ENCODE results near the gene SLC39A11.

Gene SLC39A11

GRCh38 chr17:72735592-72735991 is 356.9 kb downstream of the SLC39A11 start:
- in situ Hi-C loops (cut with HindIII; ENCODE audit: low pct_ligation_motif_present, low pct_unique_long_range_greater_than_20kb, low sequenced_read_pairs), result loop anchor here (25.0 kb wide), 1 partner anchor 427 kb away; the partner anchor contains the start of gene SSTR2
- no peak for DNase-seq

- in situ Hi-C loops (cut with HindIII; ENCODE audit: low pct_ligation_motif_present, low pct_unique_long_range_greater_than_20kb, low sequenced_read_pairs), result loop anchor here (25.0 kb wide), 1 partner anchor 427 kb away; the partner anchor contains the start of gene SSTR2
- DNase-seq, result no peak
Measured at GRCh38 chr17:72735048-72735447, 357.4 kb downstream of the SLC39A11 start.

GRCh38 chr17:72734613-72735012 is 357.9 kb downstream of the SLC39A11 start:
- in situ Hi-C loops (cut with HindIII; ENCODE audit: low pct_ligation_motif_present, low pct_unique_long_range_greater_than_20kb, low sequenced_read_pairs), result loop anchor here (25.0 kb wide), 1 partner anchor 428 kb away; the partner anchor contains the start of gene SSTR2
- no peak for DNase-seq

- DNase-seq, result no peak
- in situ Hi-C loops (cut with HindIII; ENCODE audit: low pct_ligation_motif_present, low pct_unique_long_range_greater_than_20kb, low sequenced_read_pairs), result loop anchor here (25.0 kb wide), 1 partner anchor 429 kb away; the partner anchor contains the start of gene SSTR2
Measured at GRCh38 chr17:72733619-72734282, 358.7 kb downstream of the SLC39A11 start.

GRCh38 chr17:72732893-72733618 is 359.4 kb downstream of the SLC39A11 start:
- in situ Hi-C loops (cut with HindIII; ENCODE audit: low pct_ligation_motif_present, low pct_unique_long_range_greater_than_20kb, low sequenced_read_pairs), result loop anchor here (25.0 kb wide), 1 partner anchor 429 kb away; the partner anchor contains the start of gene SSTR2

GRCh38 chr17:72730077-72730476 is 362.4 kb downstream of the SLC39A11 start:
- in situ Hi-C loops (cut with HindIII; ENCODE audit: low pct_ligation_motif_present, low pct_unique_long_range_greater_than_20kb, low sequenced_read_pairs), result loop anchor here (25.0 kb wide), 1 partner anchor 432 kb away; the partner anchor contains the start of gene SSTR2
- no peak for DNase-seq

More at GRCh38 chr17:72732893-72733618, 359.4 kb downstream of the SLC39A11 start:
- no peak for DNase-seq

- in situ Hi-C loops (cut with HindIII; ENCODE audit: low pct_ligation_motif_present, low pct_unique_long_range_greater_than_20kb, low sequenced_read_pairs), result loop anchor here (25.0 kb wide), 1 partner anchor 435 kb away; the partner anchor contains the start of gene SSTR2
- peak; percentile 37 for DNase-seq
Measured at GRCh38 chr17:72726936-72727335, 365.6 kb downstream of the SLC39A11 start.

- peak; percentile 74 for DNase-seq
- in situ Hi-C loops (cut with HindIII; ENCODE audit: low pct_ligation_motif_present, low pct_unique_long_range_greater_than_20kb, low sequenced_read_pairs), result loop anchor here (25.0 kb wide), 1 partner anchor 437 kb away; the partner anchor contains the start of gene SSTR2
Measured at GRCh38 chr17:72725433-72726068, 366.9 kb downstream of the SLC39A11 start.

GRCh38 chr17:72724267-72724666 is 368.2 kb downstream of the SLC39A11 start:
- DNase-seq, result no peak
- in situ Hi-C loops (cut with HindIII; ENCODE audit: low pct_ligation_motif_present, low pct_unique_long_range_greater_than_20kb, low sequenced_read_pairs), result no loop called here

- no peak for DNase-seq
- in situ Hi-C loops (cut with HindIII; ENCODE audit: low pct_ligation_motif_present, low pct_unique_long_range_greater_than_20kb, low sequenced_read_pairs), result no loop called here
Measured at GRCh38 chr17:72723711-72724110, 368.8 kb downstream of the SLC39A11 start.

- in situ Hi-C loops (cut with HindIII; ENCODE audit: low pct_ligation_motif_present, low pct_unique_long_range_greater_than_20kb, low sequenced_read_pairs), result no loop called here
- DNase-seq, result no peak
Measured at GRCh38 chr17:72720494-72720825, 372.0 kb downstream of the SLC39A11 start.

- in situ Hi-C loops (cut with HindIII; ENCODE audit: low pct_ligation_motif_present, low pct_unique_long_range_greater_than_20kb, low sequenced_read_pairs), result no loop called here
- DNase-seq, result no peak
Measured at GRCh38 chr17:72719578-72720493, 372.7 kb downstream of the SLC39A11 start.

- no peak for DNase-seq
- in situ Hi-C loops (cut with HindIII; ENCODE audit: low pct_ligation_motif_present, low pct_unique_long_range_greater_than_20kb, low sequenced_read_pairs), result no loop called here
Measured at GRCh38 chr17:72719206-72719577, 373.3 kb downstream of the SLC39A11 start.

GRCh38 chr17:72717676-72718075 is 374.8 kb downstream of the SLC39A11 start:
- no peak for DNase-seq
- in situ Hi-C loops (cut with HindIII; ENCODE audit: low pct_ligation_motif_present, low pct_unique_long_range_greater_than_20kb, low sequenced_read_pairs), result no loop called here

- in situ Hi-C loops (cut with HindIII; ENCODE audit: low pct_ligation_motif_present, low pct_unique_long_range_greater_than_20kb, low sequenced_read_pairs), result no loop called here
- DNase-seq, result no peak
Measured at GRCh38 chr17:72717276-72717675, 375.2 kb downstream of the SLC39A11 start.

- in situ Hi-C loops (cut with HindIII; ENCODE audit: low pct_ligation_motif_present, low pct_unique_long_range_greater_than_20kb, low sequenced_read_pairs), result no loop called here
- peak; percentile 95 for DNase-seq
Measured at GRCh38 chr17:72715906-72716572, 376.4 kb downstream of the SLC39A11 start.

- no peak for DNase-seq
- in situ Hi-C loops (cut with HindIII; ENCODE audit: low pct_ligation_motif_present, low pct_unique_long_range_greater_than_20kb, low sequenced_read_pairs), result no loop called here
Measured at GRCh38 chr17:72714357-72714966, 378.0 kb downstream of the SLC39A11 start.

Data from ACHN (cell line).